Measurements from ENCODE around the gene MYO9B. TPM values are rescaled to one million over a fixed set of nuclear protein-coding genes. Genes with fewer than 3 reads are reported as not detected.

MYO9B gene
- total and polyA plus RNA-seq, 4 donors = 44.3 to 121 (median 97.2) TPM

DNA sequence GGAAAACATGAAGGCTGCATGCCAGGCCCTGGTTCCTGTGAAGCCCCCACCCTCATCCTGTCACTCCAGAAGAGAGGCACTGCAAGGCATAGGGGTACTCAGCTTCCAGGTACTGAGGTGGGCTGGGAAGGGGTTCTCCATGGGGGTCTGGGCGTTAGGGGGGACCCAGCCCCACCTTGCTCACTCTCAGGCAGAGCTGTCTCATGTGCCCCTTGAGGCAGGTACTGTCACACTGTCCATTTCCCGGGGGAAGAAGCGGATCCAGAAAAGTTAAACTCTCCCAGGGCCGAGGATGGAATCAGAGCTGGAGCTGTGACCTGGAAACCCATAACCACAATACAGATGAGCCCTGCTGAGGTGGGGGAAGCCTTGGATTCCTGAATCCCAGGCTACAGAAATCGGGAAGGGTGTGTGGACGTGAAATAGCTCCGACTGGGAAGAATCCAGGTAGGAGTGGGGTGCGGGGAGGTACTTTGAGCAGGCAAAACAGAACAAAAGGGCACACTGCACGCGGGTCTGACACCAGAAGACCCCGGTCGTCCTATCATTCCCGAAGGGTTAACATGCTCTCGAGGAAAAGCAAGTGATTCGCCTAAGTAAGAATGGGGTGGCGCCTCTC is 139.0 kb downstream of the MYO9B start:
- DNase-seq = no peak
- no peak for ATAC-seq (ENCODE audit: insufficient read depth, low FRiP score)
- Histone ChIP-seq H3K4me3 (peak overlapping the region; percentile 70), H3K27me3 (ENCODE audit: control insufficient read depth in 3 of 3, insufficient read depth in 3 of 3, low read length in 2 of 3) (no peaks in the 10 kb centered on the region), H3K27ac (ENCODE audit: low read depth in 1 of 2, low read length in 1 of 2) (peak overlapping the region; percentile 89 to 96), H3K36me3 (ENCODE audit: control insufficient read depth in 4 of 4, insufficient read depth in 4 of 4, low read length in 4 of 4) (peaks cover 17 to 50% (median 20%) of the 10 kb centered on the region in 4 donors), H3K9ac (ENCODE audit: insufficient read depth in 1 of 2, low read length in 2 of 2) (peak overlapping the region in 1 of 2 donors; percentile 61), H3K4me1 (ENCODE audit: control insufficient read depth in 5 of 5, insufficient read depth in 5 of 5, low read length in 5 of 5) (peaks cover 0 to 13% (median 8%) of the 10 kb centered on the region in 5 donors), H3K9me3 (ENCODE audit: control insufficient read depth in 4 of 4, insufficient read depth in 3 of 4, low read length in 3 of 4) (no peaks in the 10 kb centered on the region)
- WGBS, 2 donors = 31 to 33% methylated on average over 16 of the region's 16 CpGs
- TF ChIP-seq CTCF (IDR thresholded peaks at IDR 0.05; ENCODE audit: control extremely low read depth, extremely low read depth) = no peak

DNA sequence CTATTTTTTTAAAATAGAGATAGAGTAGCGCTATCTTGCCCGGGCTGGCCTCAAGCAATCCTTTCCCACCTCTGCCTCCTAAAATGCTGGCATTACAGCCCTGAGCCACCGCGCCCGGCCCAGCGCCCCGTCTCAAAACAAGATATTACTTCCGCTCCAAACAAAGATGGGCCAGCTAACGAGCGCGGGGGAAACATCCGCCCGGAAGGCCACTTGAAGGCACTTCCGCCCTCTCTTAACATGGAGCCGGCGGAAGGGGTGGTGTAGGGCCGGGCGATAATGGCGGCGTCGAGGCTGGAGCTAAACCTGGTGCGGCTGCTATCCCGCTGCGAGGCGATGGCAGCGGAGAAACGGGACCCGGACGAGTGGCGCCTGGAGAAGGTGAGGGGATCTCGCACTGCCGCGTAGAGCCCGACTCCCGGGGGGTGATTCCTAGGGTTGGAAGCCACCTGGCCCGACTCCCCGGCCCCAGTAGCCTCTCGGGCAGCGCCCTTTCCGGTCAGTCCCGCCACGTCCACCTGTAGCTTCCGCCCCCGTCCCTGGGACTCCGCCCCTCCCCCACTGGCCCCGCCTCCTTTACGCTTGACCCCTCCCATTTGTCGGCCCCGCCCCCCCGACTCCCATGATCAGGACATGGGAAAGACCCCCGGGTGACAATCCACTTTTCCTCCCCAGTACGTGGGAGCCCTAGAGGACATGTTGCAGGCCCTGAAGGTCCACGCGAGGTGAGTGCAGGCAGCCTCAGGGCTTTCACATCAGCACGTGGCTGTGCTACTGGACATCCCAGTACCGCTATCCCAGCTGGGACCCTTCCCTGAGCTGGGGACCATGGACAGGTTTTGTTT is 139.8 kb downstream of the MYO9B start, which contains the start of gene USE1:
Gene USE1 (plus strand): TSS at position 231 of the 845 bp plus-strand sequence. CDS start 49 bp downstream, at position 280.
- ATAC-seq (ENCODE audit: insufficient read depth, low FRiP score) (peak; percentile 95), DNase-seq (peak; percentile 93 to 97 (median 95))
- peaks cover 17 to 43% (median 20%) of the 10 kb centered on the region in 4 donors for H3K36me3 ChIP-seq (ENCODE audit: control insufficient read depth in 4 of 4, insufficient read depth in 4 of 4, low read length in 4 of 4)
- peaks cover 0 to 13% (median 8%) of the 10 kb centered on the region in 5 donors for H3K4me1 ChIP-seq (ENCODE audit: control insufficient read depth in 5 of 5, insufficient read depth in 5 of 5, low read length in 5 of 5)
- H3K4me3 ChIP-seq = peak within 1 kb of the TSS; percentile 70
- no peak for TF ChIP-seq CTCF (IDR thresholded peaks at IDR 0.05; ENCODE audit: control extremely low read depth, extremely low read depth)
- 3% methylated on average over 43 to 56 of the region's 56 CpGs for WGBS, 2 donors
- H3K27me3 ChIP-seq (ENCODE audit: control insufficient read depth in 3 of 3, insufficient read depth in 3 of 3, low read length in 2 of 3) = no peaks in the 10 kb centered on the region
- H3K9ac ChIP-seq (ENCODE audit: insufficient read depth in 1 of 2, low read length in 2 of 2) = peak within 1 kb of the TSS; percentile 46 to 61
- peak within 1 kb of the TSS; percentile 89 to 96 for H3K27ac ChIP-seq (ENCODE audit: low read depth in 1 of 2, low read length in 1 of 2)
- H3K9me3 ChIP-seq (ENCODE audit: control insufficient read depth in 4 of 4, insufficient read depth in 3 of 4, low read length in 3 of 4) = no peaks in the 10 kb centered on the region

DNA sequence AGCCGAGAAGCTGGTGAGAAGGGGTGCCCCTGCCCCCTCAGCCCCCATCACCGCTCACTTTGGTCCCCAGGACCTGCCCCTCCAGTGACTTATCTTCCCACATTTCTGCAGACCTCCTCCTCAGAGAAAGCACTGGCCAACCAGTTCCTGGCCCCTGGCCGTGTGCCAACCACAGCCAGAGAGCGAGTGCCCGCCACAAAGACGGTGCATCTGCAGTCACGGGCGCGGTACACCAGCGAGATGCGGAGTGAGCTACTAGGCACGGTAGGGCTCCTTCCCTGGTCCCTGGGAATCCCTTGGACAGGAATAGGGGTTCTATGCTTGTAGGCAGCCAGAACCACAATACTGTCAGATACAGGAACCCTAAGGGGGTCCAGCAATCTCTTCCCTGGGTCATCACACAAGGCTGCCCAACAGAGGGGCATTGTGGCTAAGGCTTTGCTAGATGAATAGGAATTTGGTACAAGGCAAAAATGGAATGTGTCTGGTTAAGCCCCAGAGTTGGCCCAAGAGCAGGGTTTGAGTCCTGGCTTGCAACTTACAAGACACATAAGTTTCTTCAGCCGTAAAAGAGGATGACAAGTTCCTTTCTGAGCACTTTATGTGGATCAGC is 140.6 kb downstream of the MYO9B start:
- peaks cover 14 to 38% (median 20%) of the 10 kb centered on the region in 4 donors for H3K36me3 ChIP-seq (ENCODE audit: control insufficient read depth in 4 of 4, insufficient read depth in 4 of 4, low read length in 4 of 4)
- no peak for DNase-seq
- no peak overlapping the region for H3K9ac ChIP-seq (ENCODE audit: insufficient read depth in 1 of 2, low read length in 2 of 2)
- ATAC-seq (ENCODE audit: insufficient read depth, low FRiP score) = no peak
- peaks cover 0 to 13% (median 8%) of the 10 kb centered on the region in 5 donors for H3K4me1 ChIP-seq (ENCODE audit: control insufficient read depth in 5 of 5, insufficient read depth in 5 of 5, low read length in 5 of 5)
- H3K4me3 ChIP-seq = no peak overlapping the region
- 86 to 91% methylated on average over 13 of the region's 13 CpGs for WGBS, 2 donors
- peak overlapping the region in 1 of 2 donors; percentile 89 for H3K27ac ChIP-seq (ENCODE audit: low read depth in 1 of 2, low read length in 1 of 2)
- TF ChIP-seq CTCF (IDR thresholded peaks at IDR 0.05; ENCODE audit: control extremely low read depth, extremely low read depth) = no peak
- no peaks in the 10 kb centered on the region for H3K27me3 ChIP-seq (ENCODE audit: control insufficient read depth in 3 of 3, insufficient read depth in 3 of 3, low read length in 2 of 3)
- H3K9me3 ChIP-seq (ENCODE audit: control insufficient read depth in 4 of 4, insufficient read depth in 3 of 4, low read length in 3 of 4) = no peaks in the 10 kb centered on the region
